GM06990 (cell line): ENCODE data around the gene ETV1.

ENCODE experiments used
- DNase-seq: peaks from one replicate; pipeline ENCODE4 v3.0.0-alpha.2; 2011; ENCODE audit not compliant: insufficient read length; ENCODE audit errors: extremely low read depth
- H3K27me3 ChIP-seq: replicated peaks from 2 replicates; pipeline ENCODE4 v1.6.0; 2011; ENCODE audit warnings: low read length; ENCODE audit not compliant: control insufficient read depth, insufficient read depth
- H3K36me3 ChIP-seq: 2 replicates; pipeline ENCODE4 v1.5.1; 2011; ENCODE audit warnings: low read length; ENCODE audit not compliant: control insufficient read depth, insufficient read depth
- H3K4me3 ChIP-seq: replicated peaks from 2 replicates; pipeline ENCODE4 v1.5.1; 2011; ENCODE audit warnings: low read depth, mild to moderate bottlenecking, control low read depth, low read length
- CTCF ChIP-seq: IDR thresholded peaks from 2 replicates; pipeline ENCODE4 v1.5.1; 2011; ENCODE audit warnings: low read length, control low read depth, mild to moderate bottlenecking, inconsistent platforms; ENCODE audit not compliant: insufficient read depth, poor library complexity, severe bottlenecking

Gene ETV1

GRCh38 chr7:13872709-13873108 is 116.8 kb downstream of the ETV1 start:
- no peak for TF ChIP-seq CTCF
- no peaks in the 10 kb centered on the region for H3K36me3 ChIP-seq
- no peaks in the 10 kb centered on the region for H3K27me3 ChIP-seq
- DNase-seq = no peak
- H3K4me3 ChIP-seq = no peak overlapping the region

GRCh38 chr7:13871008-13871407 is 118.5 kb downstream of the ETV1 start:
- no peak for DNase-seq
- Histone ChIP-seq H3K36me3 (no peaks in the 10 kb centered on the region), H3K27me3 (no peaks in the 10 kb centered on the region), H3K4me3 (no peak overlapping the region)
- no peak for TF ChIP-seq CTCF

GRCh38 chr7:13860734-13861133 is 128.7 kb downstream of the ETV1 start:
- TF ChIP-seq CTCF = no peak
- Histone ChIP-seq H3K27me3 (no peaks in the 10 kb centered on the region), H3K36me3 (no peaks in the 10 kb centered on the region), H3K4me3 (no peak overlapping the region)
- no peak for DNase-seq

- DNase-seq = no peak
- no peaks in the 10 kb centered on the region for H3K36me3 ChIP-seq
- no peak for TF ChIP-seq CTCF
- no peak overlapping the region for H3K4me3 ChIP-seq
- H3K27me3 ChIP-seq = no peaks in the 10 kb centered on the region
Observed at GRCh38 chr7:13856012-13856411, 133.5 kb downstream of the ETV1 start.

GRCh38 chr7:13852281-13852968 is 137.0 kb downstream of the ETV1 start:
- Histone ChIP-seq H3K4me3 (no peak overlapping the region), H3K27me3 (no peaks in the 10 kb centered on the region), H3K36me3 (no peaks in the 10 kb centered on the region)
- DNase-seq = no peak
- TF ChIP-seq CTCF = no peak

- Histone ChIP-seq H3K27me3 (no peaks in the 10 kb centered on the region), H3K36me3 (no peaks in the 10 kb centered on the region)
- no peak for TF ChIP-seq CTCF
Observed at GRCh38 chr7:13851736-13852135, 137.7 kb downstream of the ETV1 start.

More at GRCh38 chr7:13851736-13852135, 137.7 kb downstream of the ETV1 start:
- no peak for DNase-seq
- no peak overlapping the region for H3K4me3 ChIP-seq
